ENCODE data around the gene KPNA6. TPM values are rescaled to one million over a fixed set of nuclear protein-coding genes. Genes with fewer than 3 reads are reported as not detected.

The KPNA6 gene
- total RNA-seq, 1 experiment from 2014 or later: 104 TPM

DNA sequence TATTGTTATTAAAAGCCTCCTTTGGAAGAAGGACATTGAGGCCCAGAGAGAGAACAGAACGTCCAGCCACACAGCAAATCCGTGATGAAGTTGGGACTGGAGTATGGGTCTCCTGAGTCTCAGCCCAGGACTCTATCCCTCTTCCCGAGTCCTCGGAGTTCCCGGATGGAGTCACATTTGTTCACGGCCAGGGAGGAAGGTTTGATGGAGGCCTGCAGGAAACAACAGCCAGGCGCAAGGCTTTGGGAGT lies 71.3 kb downstream of the KPNA6 start:
- ATAC-seq (peak; percentile 13), DNase-seq (ENCODE audit: low spot score) (no peak)
- peaks cover 28% of the 10 kb centered on the region for H3K36me3 Mint-ChIP-seq
- H3K27ac Mint-ChIP-seq: peak overlapping the region; percentile 92
- H3K4me3 Mint-ChIP-seq: peak overlapping the region; percentile 76
- H3K4me1 Mint-ChIP-seq: peaks cover 34% of the 10 kb centered on the region
- ChIA-PET CTCF (interaction anchor here (0.6 to 3.6 kb wide), 12 partner anchors 22 to 390 kb away, joined by 3 to 21 read pairs (median 4); partner anchors contain the start of genes CCDC28B, IQCC, KPNA6 and TMEM39B), POLR2A (interaction anchor here (0.7 to 2.4 kb wide), 7 partner anchors 18 to 223 kb away, joined by 3 to 12 read pairs (median 4); partner anchors contain the start of genes CCDC28B, IQCC, KPNA6 and TMEM39B)
- no peaks in the 10 kb centered on the region for H3K9me3 Mint-ChIP-seq
- no peaks in the 10 kb centered on the region; the same call in 1 of the 2 replicates for H3K27me3 Mint-ChIP-seq (ENCODE audit: low read depth)
- TF ChIP-seq ZNF138 (CRISPR knock-in tag; conservative IDR thresholded peaks at IDR 0.05) (no peak), ZNF121 (CRISPR knock-in tag; IDR thresholded peaks at IDR 0.05) (no peak), NFATC4 (CRISPR knock-in tag; IDR thresholded peaks at IDR 0.05) (no peak), GRHL2 (CRISPR knock-in tag; IDR thresholded peaks at IDR 0.05; ENCODE audit: insufficient replicate concordance, severe bottlenecking) (no peak), ZNF671 (CRISPR knock-in tag; IDR thresholded peaks at IDR 0.05) (no peak)
- TF ChIP-seq, protein P1, sequence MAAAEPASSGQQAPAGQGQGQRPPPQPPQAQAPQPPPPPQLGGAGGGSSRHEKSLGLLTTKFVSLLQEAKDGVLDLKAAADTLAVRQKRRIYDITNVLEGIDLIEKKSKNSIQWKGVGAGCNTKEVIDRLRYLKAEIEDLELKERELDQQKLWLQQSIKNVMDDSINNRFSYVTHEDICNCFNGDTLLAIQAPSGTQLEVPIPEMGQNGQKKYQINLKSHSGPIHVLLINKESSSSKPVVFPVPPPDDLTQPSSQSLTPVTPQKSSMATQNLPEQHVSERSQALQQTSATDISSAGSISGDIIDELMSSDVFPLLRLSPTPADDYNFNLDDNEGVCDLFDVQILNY (CRISPR knock-in tag; IDR thresholded peaks at IDR 0.05): no peak
- TF ChIP-seq, protein P2, sequence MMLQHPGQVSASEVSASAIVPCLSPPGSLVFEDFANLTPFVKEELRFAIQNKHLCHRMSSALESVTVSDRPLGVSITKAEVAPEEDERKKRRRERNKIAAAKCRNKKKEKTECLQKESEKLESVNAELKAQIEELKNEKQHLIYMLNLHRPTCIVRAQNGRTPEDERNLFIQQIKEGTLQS (CRISPR knock-in tag; conservative IDR thresholded peaks at IDR 0.05): no peak

DNA sequence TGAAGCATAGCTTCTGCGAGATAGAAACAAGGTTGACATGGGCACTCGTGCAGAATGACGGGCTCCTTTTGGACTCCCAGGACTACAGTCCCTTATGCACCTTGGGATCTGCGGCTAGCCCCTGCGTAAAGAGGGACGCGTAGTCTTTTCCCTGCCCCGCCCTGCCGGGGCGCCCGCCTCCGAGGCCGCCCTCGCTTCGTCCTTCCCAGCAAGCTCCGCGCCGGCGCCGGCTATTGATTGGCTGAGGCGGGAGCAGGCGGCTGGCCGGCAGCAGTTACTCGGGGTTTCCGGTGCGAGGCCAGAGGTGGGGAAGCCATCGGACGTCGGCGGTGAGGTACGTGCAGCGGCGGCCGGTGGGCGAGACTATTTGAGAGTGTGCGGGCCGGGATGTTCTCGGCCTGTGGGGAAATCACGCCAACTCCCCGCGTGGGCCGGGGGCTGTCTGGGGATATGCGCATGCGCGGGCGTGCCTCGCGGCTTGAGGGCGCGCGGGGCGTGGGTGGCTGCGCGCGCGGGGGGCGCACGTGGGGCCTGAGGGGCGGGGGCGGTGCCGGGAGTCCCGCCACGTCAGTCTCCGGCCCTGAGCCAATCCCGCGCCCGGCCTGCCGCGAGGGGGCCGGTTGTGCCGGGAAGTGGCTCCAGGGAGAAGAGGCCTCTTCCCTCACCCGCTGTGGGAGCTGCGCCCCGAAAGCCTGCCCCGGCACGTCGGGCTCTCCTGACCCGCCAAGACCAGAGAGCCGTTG lies 71.8 kb downstream of the KPNA6 start, which contains the start of gene TXLNA:
Gene TXLNA, plus strand, starts transcription at position 233 of the 743 bp plus-strand sequence. CDS start 671 bp downstream, outside the sequence.
- no peaks in the 10 kb centered on the region; the same call in 1 of the 2 replicates for H3K27me3 Mint-ChIP-seq (ENCODE audit: low read depth)
- DNase-seq (ENCODE audit: low spot score) (peak; percentile 92), ATAC-seq (peak; percentile 90)
- H3K4me3 Mint-ChIP-seq: peak within 1 kb of the TSS; percentile 91
- ChIA-PET POLR2A (interaction anchor here (0.6 to 2.4 kb wide), 9 partner anchors 18 to 391 kb away, joined by 3 to 12 read pairs (median 3); partner anchors contain the start of genes CCDC28B, IQCC, KPNA6 and TMEM39B), CTCF (interaction anchor here (0.6 to 3.6 kb wide), 16 partner anchors 21 to 390 kb away, joined by 3 to 21 read pairs (median 4); partner anchors contain the start of genes CCDC28B, IQCC, KPNA6 and TMEM39B)
- H3K36me3 Mint-ChIP-seq: peaks cover 33% of the 10 kb centered on the region
- H3K27ac Mint-ChIP-seq: peak within 1 kb of the TSS; percentile 92
- H3K4me1 Mint-ChIP-seq: peaks cover 34% of the 10 kb centered on the region
- H3K9me3 Mint-ChIP-seq: no peaks in the 10 kb centered on the region
- TF ChIP-seq, protein P3, sequence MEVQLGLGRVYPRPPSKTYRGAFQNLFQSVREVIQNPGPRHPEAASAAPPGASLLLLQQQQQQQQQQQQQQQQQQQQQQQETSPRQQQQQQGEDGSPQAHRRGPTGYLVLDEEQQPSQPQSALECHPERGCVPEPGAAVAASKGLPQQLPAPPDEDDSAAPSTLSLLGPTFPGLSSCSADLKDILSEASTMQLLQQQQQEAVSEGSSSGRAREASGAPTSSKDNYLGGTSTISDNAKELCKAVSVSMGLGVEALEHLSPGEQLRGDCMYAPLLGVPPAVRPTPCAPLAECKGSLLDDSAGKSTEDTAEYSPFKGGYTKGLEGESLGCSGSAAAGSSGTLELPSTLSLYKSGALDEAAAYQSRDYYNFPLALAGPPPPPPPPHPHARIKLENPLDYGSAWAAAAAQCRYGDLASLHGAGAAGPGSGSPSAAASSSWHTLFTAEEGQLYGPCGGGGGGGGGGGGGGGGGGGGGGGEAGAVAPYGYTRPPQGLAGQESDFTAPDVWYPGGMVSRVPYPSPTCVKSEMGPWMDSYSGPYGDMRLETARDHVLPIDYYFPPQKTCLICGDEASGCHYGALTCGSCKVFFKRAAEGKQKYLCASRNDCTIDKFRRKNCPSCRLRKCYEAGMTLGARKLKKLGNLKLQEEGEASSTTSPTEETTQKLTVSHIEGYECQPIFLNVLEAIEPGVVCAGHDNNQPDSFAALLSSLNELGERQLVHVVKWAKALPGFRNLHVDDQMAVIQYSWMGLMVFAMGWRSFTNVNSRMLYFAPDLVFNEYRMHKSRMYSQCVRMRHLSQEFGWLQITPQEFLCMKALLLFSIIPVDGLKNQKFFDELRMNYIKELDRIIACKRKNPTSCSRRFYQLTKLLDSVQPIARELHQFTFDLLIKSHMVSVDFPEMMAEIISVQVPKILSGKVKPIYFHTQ (CRISPR knock-in tag; IDR thresholded peaks at IDR 0.05): peak; percentile 59; the same call in 1 of the 2 replicates
- TF ChIP-seq NFE2L1 (CRISPR knock-in tag; IDR thresholded peaks at IDR 0.05): peak; percentile 82
- TF ChIP-seq, protein P4, sequence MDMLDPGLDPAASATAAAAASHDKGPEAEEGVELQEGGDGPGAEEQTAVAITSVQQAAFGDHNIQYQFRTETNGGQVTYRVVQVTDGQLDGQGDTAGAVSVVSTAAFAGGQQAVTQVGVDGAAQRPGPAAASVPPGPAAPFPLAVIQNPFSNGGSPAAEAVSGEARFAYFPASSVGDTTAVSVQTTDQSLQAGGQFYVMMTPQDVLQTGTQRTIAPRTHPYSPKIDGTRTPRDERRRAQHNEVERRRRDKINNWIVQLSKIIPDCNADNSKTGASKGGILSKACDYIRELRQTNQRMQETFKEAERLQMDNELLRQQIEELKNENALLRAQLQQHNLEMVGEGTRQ (CRISPR knock-in tag; IDR thresholded peaks at IDR 0.05): peak; percentile 74
- TF ChIP-seq NR3C1 (CRISPR knock-in tag; conservative IDR thresholded peaks at IDR 0.05; ENCODE audit: low read depth): no peak
- TF ChIP-seq MYBL2 (CRISPR knock-in tag; IDR thresholded peaks at IDR 0.05): peak; percentile 88
- TF ChIP-seq SP1 (CRISPR knock-in tag; conservative IDR thresholded peaks at IDR 0.05): peak; percentile 85
- TF ChIP-seq, protein P5, sequence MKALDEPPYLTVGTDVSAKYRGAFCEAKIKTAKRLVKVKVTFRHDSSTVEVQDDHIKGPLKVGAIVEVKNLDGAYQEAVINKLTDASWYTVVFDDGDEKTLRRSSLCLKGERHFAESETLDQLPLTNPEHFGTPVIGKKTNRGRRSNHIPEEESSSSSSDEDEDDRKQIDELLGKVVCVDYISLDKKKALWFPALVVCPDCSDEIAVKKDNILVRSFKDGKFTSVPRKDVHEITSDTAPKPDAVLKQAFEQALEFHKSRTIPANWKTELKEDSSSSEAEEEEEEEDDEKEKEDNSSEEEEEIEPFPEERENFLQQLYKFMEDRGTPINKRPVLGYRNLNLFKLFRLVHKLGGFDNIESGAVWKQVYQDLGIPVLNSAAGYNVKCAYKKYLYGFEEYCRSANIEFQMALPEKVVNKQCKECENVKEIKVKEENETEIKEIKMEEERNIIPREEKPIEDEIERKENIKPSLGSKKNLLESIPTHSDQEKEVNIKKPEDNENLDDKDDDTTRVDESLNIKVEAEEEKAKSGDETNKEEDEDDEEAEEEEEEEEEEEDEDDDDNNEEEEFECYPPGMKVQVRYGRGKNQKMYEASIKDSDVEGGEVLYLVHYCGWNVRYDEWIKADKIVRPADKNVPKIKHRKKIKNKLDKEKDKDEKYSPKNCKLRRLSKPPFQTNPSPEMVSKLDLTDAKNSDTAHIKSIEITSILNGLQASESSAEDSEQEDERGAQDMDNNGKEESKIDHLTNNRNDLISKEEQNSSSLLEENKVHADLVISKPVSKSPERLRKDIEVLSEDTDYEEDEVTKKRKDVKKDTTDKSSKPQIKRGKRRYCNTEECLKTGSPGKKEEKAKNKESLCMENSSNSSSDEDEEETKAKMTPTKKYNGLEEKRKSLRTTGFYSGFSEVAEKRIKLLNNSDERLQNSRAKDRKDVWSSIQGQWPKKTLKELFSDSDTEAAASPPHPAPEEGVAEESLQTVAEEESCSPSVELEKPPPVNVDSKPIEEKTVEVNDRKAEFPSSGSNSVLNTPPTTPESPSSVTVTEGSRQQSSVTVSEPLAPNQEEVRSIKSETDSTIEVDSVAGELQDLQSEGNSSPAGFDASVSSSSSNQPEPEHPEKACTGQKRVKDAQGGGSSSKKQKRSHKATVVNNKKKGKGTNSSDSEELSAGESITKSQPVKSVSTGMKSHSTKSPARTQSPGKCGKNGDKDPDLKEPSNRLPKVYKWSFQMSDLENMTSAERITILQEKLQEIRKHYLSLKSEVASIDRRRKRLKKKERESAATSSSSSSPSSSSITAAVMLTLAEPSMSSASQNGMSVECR (CRISPR knock-in tag; IDR thresholded peaks at IDR 0.05; ENCODE audit: borderline replicate concordance): peak; percentile 28; the same call in 1 of the 2 replicates
- TF ChIP-seq ZNF317 (CRISPR knock-in tag; IDR thresholded peaks at IDR 0.05; ENCODE audit: borderline replicate concordance, low read depth): no peak
- TF ChIP-seq FOXJ3 (CRISPR knock-in tag; IDR thresholded peaks at IDR 0.05; ENCODE audit: borderline replicate concordance): no peak
- peak; percentile 91 for TF ChIP-seq CREM (CRISPR knock-in tag; IDR thresholded peaks at IDR 0.05)
- TF ChIP-seq PRRX2 (CRISPR knock-in tag; IDR thresholded peaks at IDR 0.05): no peak
- TF ChIP-seq FOXP1 (CRISPR knock-in tag; IDR thresholded peaks at IDR 0.05; ENCODE audit: borderline replicate concordance): peak; percentile 95; the same call in 1 of the 2 replicates
- TF ChIP-seq NFATC4 (CRISPR knock-in tag; IDR thresholded peaks at IDR 0.05): 0 out of 2 replicates have a peak, but pooled peaks have one; percentile 65
- TF ChIP-seq OVOL2 (CRISPR knock-in tag; IDR thresholded peaks at IDR 0.05; ENCODE audit: borderline replicate concordance): no peak
- TF ChIP-seq, protein P6, sequence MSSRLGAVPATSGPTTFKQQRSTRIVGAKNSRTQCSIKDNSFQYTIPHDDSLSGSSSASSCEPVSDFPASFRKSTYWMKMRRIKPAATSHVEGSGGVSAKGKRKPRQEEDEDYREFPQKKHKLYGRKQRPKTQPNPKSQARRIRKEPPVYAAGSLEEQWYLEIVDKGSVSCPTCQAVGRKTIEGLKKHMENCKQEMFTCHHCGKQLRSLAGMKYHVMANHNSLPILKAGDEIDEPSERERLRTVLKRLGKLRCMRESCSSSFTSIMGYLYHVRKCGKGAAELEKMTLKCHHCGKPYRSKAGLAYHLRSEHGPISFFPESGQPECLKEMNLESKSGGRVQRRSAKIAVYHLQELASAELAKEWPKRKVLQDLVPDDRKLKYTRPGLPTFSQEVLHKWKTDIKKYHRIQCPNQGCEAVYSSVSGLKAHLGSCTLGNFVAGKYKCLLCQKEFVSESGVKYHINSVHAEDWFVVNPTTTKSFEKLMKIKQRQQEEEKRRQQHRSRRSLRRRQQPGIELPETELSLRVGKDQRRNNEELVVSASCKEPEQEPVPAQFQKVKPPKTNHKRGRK (CRISPR knock-in tag; IDR thresholded peaks at IDR 0.05; ENCODE audit: borderline replicate concordance): no peak
- TF ChIP-seq KAT7 (CRISPR knock-in tag; IDR thresholded peaks at IDR 0.05; ENCODE audit: borderline replicate concordance): 0 out of 2 replicates have a peak, but pooled peaks have one; percentile 89

Data from WTC11 (cell line).